8988T (cell line): ENCODE data around the gene MTHFD1L.
A peak's percentile ranks its signal among the peaks of the same experiment; 100 is the strongest.
"Not testable (repeated sequence)": the region's sequence is repeated elsewhere in the genome, so short reads cannot be mapped to it uniquely, and the experiment has no call there.

Experiments
- DNase-seq: peaks from one replicate; pipeline ENCODE4 v3.0.0; 2011

The MTHFD1L gene

GRCh38 chr6:151021896-151022295 is 156.4 kb downstream of the MTHFD1L start:
- no peak for DNase-seq

DNA sequence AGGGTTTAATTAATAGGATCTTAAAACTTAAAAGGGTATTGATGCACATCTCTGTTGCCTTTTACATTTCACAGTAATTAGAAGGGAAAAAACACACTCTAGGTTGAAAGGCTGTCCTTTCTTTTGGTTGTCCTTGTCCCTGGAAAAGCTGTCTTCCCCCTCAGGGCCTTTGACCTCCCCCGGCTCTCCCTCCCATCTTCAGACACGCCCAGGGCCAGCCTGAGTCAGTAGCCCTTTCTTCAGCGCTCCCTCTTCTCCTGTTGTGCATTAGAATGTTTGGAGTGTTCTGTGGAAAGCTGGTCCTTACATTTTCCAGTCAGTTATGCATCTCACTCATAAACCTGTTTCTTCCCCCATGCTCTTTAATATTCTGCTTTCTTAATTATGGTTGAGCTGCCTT is 157.0 kb downstream of the MTHFD1L start:
- no peak for DNase-seq

DNA sequence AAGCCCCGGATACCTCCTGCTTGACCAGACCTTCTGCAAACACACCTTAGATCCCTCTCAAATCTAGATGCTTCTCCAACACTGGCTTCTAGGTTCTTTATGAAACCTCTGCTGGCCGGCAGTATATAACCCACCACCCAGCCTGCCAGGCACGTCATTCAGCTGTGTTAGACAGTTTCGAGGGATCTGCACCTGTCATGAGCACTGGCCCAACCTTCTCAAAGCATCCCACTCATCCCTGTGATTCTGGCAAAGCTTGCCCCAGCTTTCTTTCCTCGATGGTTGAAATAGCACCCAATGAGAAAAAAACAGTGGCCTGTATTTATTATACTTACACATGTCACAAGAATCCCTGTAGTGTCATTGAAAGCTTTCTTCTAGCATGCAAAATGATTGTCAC is 157.8 kb downstream of the MTHFD1L start:
- no peak for DNase-seq

DNA sequence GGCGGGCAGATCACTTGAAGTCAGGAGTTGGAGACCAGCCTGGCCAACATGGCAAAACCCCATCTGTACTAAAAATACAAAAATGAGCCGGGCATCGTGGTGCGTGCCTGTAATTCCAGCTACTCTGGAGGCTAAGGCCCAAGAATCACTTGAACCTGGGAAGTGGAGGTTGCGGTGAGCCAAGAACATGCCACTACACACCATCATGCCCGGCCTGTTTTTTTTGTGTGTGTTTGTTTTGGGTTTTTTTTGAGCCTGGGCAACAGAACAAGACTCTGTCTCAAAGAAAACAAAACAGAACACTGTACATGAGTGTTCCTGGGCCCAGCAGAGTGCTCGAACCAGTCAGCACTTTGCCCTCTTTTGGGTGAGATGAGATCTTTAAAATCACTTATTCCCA is 159.1 kb downstream of the MTHFD1L start:
- no peak for DNase-seq

DNA sequence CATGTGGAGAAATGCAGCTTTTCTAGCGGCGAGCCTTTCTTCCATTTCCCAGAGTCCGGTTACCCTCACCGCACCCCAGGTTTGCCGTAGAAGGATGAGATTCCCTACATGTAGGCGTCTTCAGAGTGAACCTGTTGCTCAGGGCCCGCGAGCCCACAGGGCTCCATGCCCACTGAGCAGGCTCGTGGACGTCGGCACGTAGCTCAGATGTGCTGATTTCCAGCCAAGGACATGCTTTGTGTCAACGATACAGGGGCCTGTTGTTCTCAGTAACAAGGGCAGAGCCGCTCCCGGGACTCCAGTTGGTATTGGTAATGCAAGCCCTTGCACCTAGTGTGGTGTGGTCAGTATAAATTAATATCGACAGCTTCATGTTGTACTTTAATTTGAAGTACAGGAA is 159.6 kb downstream of the MTHFD1L start:
- DNase-seq = no peak

GRCh38 chr6:151026041-151026663 is 160.7 kb downstream of the MTHFD1L start:
- DNase-seq = no peak

- no peak for DNase-seq
Measured at GRCh38 chr6:151027295-151027747, 161.8 kb downstream of the MTHFD1L start.

DNA sequence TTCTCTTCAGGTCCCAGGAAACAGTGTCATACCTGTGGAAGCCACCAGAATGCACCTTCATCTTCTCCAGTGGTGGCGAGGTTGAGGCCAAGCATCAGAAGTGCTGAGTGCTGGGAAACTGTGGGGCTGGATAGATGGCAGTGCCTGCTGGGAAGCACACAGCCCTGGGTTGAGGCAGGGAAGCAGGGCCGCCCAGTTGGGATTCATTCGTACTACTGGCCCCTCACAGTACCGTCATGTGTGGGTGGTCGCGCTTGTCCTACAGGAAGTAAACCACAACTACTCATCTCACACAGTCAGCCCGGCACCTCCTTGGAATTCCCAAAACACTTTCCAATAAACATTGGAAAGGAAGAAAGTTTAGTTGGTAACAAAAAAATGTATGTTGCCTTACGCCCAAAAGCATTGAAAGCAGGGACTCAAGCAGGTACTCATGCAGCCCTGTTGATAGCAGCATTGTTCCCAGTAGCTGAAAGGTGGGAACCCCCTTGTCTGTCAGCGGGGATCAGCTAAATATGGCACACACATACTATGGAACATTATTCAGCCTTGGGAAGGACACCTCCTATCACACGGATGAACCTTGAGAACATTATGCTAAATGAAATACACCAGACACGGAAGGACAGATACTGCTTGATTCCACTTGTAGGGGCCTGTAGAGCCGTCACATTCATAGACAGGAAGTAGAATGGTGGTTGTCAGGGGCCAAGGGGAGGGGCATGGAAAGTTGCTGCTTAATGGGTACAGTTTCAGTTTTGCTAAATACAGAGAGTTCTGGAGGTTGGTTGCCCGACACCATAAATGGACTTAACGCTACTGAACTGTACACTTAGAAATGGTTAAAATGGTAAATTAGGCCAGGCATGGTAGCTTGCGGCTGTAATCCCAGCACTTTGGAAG is 162.7 kb downstream of the MTHFD1L start:
- no peak for DNase-seq

- no peak for DNase-seq
Measured at GRCh38 chr6:151029970-151030369, 164.5 kb downstream of the MTHFD1L start.

- DNase-seq = no peak
Measured at GRCh38 chr6:151032034-151032433, 166.5 kb downstream of the MTHFD1L start.

- no peak for DNase-seq
Measured at GRCh38 chr6:151034825-151035781, 169.6 kb downstream of the MTHFD1L start.

DNA sequence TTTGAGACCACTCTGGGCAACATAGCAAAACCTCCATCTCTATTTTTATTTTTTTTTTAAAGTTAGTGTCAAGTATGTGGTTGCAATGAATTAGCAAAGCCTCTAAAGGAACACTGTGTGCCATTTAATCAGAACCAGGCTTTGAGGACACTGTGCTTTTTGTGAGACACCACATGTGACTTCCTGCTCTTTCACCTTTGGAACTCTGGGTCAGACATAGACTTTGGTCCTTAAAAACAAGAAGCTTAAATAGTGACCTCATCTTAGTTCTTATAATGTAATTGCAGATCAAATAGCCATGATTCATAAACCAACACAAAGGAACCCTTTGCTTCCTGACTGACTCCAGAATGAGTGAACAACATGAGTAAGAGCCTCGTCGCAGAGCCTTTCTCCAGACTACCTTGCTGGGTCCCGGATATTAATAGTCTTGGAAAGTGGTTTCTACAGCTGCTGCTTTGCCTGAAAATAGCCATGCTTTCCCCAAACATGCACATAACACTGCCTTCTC is 170.8 kb downstream of the MTHFD1L start:
- not testable (repeated sequence) for DNase-seq

DNA sequence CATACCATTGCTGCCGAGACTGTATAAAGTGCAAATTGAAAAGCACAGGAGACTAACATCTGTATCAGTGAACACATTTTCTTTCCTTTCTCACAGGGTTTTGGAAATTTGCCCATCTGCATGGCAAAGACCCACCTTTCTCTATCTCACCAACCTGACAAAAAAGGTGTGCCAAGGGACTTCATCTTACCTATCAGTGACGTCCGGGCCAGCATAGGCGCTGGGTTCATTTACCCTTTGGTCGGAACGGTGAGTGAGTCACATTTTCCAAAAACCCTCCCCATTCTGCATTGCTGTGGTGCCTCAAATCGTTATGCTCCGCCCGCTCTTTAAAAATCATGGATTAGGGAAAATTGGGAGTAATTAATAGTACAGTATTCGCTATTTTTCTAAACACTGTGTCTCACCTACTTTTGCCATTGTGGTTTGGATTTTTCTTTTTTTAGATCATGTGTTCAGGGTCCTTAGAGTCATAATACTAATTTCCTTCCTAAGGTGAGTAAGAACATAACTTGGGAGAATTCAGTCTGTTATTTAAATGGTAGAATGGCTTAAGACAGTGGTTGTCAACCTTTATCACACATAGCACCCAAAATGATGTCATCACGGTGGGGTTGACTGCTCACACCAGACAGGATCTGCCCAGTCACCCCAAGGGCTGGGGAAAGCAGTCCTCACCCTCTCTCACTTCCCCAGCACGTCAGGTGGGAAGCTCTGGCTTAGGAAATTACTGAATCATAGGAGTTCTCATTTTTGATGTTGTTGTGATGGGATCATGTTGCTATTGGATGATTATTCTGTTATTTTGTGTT is 171.6 kb downstream of the MTHFD1L start:
- DNase-seq = no peak

GRCh38 chr6:151038616-151039015 is 173.1 kb downstream of the MTHFD1L start:
- DNase-seq = no peak

DNA sequence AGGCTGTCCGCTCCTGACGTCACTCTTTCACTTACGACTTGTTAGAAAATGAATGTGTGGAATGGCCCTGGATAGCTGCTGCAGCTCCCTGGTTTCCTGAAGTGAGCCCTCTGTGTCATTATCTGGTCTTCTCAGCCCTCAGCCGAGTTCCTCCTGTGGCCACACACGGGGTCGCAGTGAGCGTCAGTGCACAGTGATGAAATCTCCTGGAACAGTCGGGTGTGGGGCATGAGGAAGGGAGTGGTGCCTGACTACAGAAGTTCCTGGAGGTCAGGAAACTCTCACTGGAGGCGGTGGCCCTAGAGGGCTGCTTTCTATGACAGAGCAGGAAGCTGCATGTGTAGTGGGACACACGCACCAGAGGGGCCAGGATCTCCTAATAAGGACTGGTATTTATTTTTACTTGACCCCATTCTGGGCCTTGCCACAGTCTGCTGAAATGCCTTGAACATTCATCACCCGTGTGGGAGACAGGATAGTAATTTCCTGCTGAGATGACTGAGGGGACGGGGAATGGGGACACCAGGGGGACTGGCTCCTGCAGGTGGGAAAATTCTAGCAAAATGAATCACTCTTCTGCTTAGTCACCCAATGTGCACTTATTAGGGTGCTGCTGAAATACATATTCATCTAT is 175.5 kb downstream of the MTHFD1L start:
- DNase-seq = peak; percentile 45

GRCh38 chr6:151041686-151042085 is 176.2 kb downstream of the MTHFD1L start:
- DNase-seq = no peak

DNA sequence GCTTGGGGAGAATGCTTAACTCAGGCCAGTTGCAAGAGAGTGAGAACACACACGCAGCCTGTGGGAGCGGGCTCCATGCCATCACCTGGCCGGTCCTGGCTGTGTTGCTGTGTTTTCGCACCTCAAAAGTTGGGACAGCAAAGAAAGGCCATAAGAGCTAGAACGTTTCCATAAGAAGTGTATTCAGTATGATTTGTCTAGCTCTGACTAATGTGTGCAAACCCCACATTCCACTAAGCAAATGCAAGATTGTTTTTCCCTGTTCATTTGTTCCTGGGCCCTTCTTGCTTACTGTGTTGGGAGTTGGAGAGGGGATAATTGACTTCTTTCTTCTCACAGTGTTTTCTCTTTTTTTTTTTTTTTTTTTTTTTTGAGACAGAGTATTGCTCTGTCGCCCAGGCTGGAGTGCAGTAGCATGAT is 177.4 kb downstream of the MTHFD1L start:
- not testable (repeated sequence) for DNase-seq

GRCh38 chr6:151043944-151044343 is 178.4 kb downstream of the MTHFD1L start:
- DNase-seq = no peak

GRCh38 chr6:151044465-151045441 is 179.3 kb downstream of the MTHFD1L start:
- DNase-seq = no peak
